ENCODE results near the gene CREBL2. TPM values are rescaled to one million over a fixed set of nuclear protein-coding genes. Genes with fewer than 3 reads are reported as not detected.

CREBL2 gene
- total RNA-seq, 2 donors from 2014 or later = 22.7 to 27.4 TPM

- Histone ChIP-seq H3K4me1 (no peaks in the 10 kb centered on the region), H3K27me3 (no peaks in the 10 kb centered on the region), H3K27ac (no peak overlapping the region), H3K4me3 (no peak overlapping the region), H3K36me3 (no peaks in the 10 kb centered on the region), H3K9me3 (no peaks in the 10 kb centered on the region)
- TF ChIP-seq CTCF (IDR thresholded peaks at IDR 0.05) = no peak
- no peak for DNase-seq (ENCODE audit: low spot score)
Measured at GRCh38 chr12:12671850-12672660, 60.4 kb downstream of the CREBL2 start.

DNA sequence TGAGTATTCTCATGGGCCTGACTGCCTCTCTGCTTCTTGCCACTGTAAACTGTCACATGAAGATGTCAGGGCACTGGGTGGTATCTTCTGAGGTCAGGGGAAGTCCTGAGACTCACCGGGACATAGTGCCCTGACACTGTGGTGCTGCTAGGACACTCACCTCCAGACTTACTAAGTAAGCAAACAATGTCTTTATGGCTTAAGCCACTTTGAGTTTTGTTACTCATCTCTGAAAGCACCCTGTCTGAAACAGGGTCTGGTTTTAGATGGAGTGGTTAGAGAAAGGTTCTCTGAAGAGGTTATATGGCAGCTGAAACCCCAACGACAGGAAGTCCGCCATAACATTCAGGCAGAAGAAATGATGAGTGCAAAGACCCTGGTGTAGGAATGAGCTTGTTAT lies 61.6 kb downstream of the CREBL2 start:
- no peaks in the 10 kb centered on the region for H3K4me1 ChIP-seq
- TF ChIP-seq CTCF (IDR thresholded peaks at IDR 0.05) = no peak
- H3K27ac ChIP-seq = no peak overlapping the region
- DNase-seq (ENCODE audit: low spot score) = no peak
- no peaks in the 10 kb centered on the region for H3K27me3 ChIP-seq
- no peak overlapping the region for H3K4me3 ChIP-seq
- H3K9me3 ChIP-seq = no peaks in the 10 kb centered on the region
- no peaks in the 10 kb centered on the region for H3K36me3 ChIP-seq

GRCh38 chr12:12676605-12677004 lies 64.9 kb downstream of the CREBL2 start:
- Histone ChIP-seq H3K4me3 (no peak overlapping the region), H3K36me3 (no peaks in the 10 kb centered on the region), H3K9me3 (no peaks in the 10 kb centered on the region), H3K27ac (no peak overlapping the region), H3K27me3 (no peaks in the 10 kb centered on the region), H3K4me1 (no peaks in the 10 kb centered on the region)
- no peak for TF ChIP-seq CTCF (IDR thresholded peaks at IDR 0.05)
- DNase-seq (ENCODE audit: low spot score) = no peak

GRCh38 chr12:12681061-12681765 lies 69.5 kb downstream of the CREBL2 start:
- Histone ChIP-seq H3K4me3 (no peak overlapping the region), H3K27me3 (no peaks in the 10 kb centered on the region), H3K36me3 (no peaks in the 10 kb centered on the region), H3K4me1 (peaks cover 0 to 6% of the 10 kb centered on the region in 2 donors), H3K9me3 (no peaks in the 10 kb centered on the region), H3K27ac (no peak overlapping the region)
- no peak for DNase-seq (ENCODE audit: low spot score)
- no peak for TF ChIP-seq CTCF (IDR thresholded peaks at IDR 0.05)

DNA sequence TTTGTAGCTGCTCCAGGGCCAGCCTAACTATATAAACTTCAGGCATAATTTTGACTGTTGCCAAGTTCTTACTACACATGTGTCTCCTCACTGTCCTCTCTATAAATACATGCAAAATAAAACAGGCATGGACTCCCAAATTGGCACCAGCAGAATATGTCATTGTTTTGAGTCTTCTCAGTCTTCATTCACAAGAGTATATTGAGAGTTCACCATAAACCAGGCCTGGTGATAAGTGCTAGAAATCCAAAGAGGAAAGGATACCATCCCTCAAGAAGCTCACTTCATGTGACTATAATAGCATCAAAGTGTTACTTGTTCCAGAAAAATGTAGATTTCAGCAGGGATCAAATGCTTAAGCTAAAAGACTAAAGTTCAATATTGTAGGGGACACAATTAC lies 70.6 kb downstream of the CREBL2 start:
- DNase-seq (ENCODE audit: low spot score) = no peak
- no peak overlapping the region for H3K4me3 ChIP-seq

More for the DNA sequence above, 70.6 kb downstream of the CREBL2 start:
- no peaks in the 10 kb centered on the region for H3K36me3 ChIP-seq
- peaks cover 0 to 6% of the 10 kb centered on the region in 2 donors for H3K4me1 ChIP-seq
- TF ChIP-seq CTCF (IDR thresholded peaks at IDR 0.05) = no peak
- no peaks in the 10 kb centered on the region for H3K9me3 ChIP-seq
- H3K27ac ChIP-seq = no peak overlapping the region
- H3K27me3 ChIP-seq = no peaks in the 10 kb centered on the region
